ENCODE measurements around the gene ATP1A3.

DNA sequence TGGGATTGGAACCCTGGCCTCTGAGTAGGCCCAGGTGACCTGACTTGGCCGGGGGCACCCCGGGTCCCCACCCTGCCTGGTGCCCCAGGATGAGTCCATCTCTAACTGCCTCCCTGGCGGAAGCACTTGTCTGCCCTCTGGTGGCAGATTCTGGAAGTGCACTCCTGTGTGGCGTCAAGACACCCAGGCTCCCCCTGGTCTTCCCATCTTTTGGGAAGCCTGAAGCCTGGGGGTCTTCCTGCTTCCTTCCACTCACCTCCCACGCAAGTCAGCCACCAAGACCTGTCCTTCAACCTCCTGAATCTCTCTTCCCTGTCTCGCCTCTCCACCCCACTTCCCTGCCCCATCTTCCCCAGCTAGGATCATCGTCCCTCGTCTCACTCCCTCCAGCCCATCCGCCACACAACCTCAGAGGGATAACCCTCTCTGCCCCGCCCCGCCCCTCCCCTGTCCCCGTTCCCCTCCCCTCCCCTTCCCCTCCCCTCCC is 42.3 kb downstream of the ATP1A3 start:
- no peak for TF ChIP-seq POLR2A (IDR thresholded peaks at IDR 0.05)
- TF ChIP-seq, protein P1, sequence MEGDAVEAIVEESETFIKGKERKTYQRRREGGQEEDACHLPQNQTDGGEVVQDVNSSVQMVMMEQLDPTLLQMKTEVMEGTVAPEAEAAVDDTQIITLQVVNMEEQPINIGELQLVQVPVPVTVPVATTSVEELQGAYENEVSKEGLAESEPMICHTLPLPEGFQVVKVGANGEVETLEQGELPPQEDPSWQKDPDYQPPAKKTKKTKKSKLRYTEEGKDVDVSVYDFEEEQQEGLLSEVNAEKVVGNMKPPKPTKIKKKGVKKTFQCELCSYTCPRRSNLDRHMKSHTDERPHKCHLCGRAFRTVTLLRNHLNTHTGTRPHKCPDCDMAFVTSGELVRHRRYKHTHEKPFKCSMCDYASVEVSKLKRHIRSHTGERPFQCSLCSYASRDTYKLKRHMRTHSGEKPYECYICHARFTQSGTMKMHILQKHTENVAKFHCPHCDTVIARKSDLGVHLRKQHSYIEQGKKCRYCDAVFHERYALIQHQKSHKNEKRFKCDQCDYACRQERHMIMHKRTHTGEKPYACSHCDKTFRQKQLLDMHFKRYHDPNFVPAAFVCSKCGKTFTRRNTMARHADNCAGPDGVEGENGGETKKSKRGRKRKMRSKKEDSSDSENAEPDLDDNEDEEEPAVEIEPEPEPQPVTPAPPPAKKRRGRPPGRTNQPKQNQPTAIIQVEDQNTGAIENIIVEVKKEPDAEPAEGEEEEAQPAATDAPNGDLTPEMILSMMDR (IDR thresholded peaks at IDR 0.05), result peak; percentile 86 to 95 (median 90)
